Raji (cell line): ENCODE measurements around the gene SIAH3.

Source experiments
- POLR2A ChIP-seq: IDR thresholded peaks from 2 replicates; pipeline ENCODE4 v1.6.1; 2011; ENCODE audit warnings: low read depth, low read length, control low read depth; ENCODE audit not compliant: insufficient read depth

SIAH3 gene

GRCh38 chr13:45751885-45752284, 99.7 kb downstream of the SIAH3 start:
- TF ChIP-seq POLR2A = no peak

- no peak for TF ChIP-seq POLR2A
These were observed 101.0 kb downstream of the SIAH3 start for GRCh38 chr13:45750566-45750965.

- no peak for TF ChIP-seq POLR2A
These were observed 102.4 kb downstream of the SIAH3 start for GRCh38 chr13:45748941-45749759.

DNA sequence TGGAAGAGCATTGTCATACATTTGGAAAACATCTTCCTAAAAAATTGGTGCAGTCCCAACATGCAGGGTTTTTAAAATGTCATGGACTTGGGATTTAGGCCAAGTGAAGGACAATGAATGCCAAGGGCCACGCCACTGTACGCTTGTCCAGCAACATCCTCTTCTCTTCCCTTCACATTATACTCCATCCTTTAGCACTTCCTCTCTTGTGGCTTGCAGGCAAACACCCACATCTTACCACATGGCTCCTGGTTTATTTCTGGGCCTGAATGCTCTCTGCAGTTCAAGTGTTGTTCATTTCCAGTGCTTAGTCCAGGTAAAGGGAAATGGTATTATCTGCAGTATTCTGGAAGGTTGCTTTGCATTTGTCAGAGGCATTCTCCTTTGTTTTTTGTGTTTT, 104.5 kb downstream of the SIAH3 start:
- no peak for TF ChIP-seq POLR2A

- no peak for TF ChIP-seq POLR2A
These were observed 106.6 kb downstream of the SIAH3 start for GRCh38 chr13:45744979-45745378.

- no peak for TF ChIP-seq POLR2A
These were observed 108.6 kb downstream of the SIAH3 start for GRCh38 chr13:45742985-45743384.

GRCh38 chr13:45737571-45738017, 114.0 kb downstream of the SIAH3 start:
- TF ChIP-seq POLR2A = no peak

GRCh38 chr13:45733361-45733760, 118.2 kb downstream of the SIAH3 start:
- TF ChIP-seq POLR2A = no peak

DNA sequence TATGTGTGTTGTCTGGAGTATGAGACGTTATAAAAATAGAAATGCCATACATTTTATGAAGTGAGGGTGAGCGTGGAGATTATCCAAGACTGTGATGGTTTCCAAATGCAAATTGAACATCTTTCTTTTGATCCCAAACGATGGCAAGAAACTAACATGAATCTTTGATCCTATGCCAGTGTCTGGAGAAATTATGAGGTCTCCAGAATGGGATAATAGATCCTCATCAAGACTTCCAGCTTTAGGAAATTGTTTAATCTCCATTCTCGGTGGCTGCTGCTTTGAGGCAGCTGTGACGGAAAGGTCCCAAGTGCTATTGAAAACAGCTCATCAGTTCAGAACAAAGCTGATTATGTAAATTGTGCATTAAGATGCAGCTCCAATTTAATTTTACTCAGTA, 118.6 kb downstream of the SIAH3 start:
- no peak for TF ChIP-seq POLR2A

DNA sequence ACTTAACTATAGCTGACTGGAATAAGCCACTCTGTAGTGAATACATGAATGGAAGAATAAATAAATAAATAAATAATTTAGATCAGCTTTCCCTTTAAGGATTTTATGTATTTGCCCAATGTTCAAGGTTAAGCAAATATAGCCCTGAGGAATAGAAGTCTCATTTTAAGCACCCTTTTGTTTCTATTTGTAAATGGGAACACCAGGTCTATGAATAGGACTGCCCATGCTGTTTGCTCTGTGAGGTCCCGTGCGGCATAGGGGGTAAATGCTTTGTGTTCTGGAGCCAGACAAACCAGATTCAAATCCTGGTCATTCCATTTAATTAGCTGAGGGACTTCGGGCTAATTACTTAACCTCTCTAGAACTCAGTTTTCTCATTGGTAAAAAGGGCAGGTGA, 120.1 kb downstream of the SIAH3 start:
- no peak for TF ChIP-seq POLR2A

DNA sequence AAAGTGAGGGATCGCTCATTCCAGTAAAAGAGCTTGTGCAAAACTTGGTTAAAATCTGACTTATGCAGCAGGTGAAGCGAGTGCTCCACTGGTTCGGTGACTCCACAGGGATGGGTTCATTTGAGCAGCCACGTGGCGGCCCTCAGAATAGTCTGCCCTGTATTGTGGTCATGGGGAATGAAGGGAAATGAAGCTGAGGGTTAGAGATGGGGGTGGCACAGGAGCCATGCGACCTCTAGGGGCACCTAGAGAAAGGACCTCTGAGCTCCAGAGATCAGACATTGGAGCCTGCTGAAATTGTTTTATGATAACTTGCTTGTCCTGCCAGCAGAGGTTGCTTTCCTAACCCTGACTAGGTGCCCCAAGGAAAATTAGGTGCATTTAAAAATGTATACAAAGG, 122.8 kb downstream of the SIAH3 start:
- TF ChIP-seq POLR2A = no peak
